ENCODE results near the gene RRP9.

Gene RRP9

GRCh38 chr3:51954713-51955112 is 13.0 kb upstream of the RRP9 start:
- H3K4me1 ChIP-seq (ENCODE audit: low read depth, poor library complexity, severe bottlenecking) = no peaks in the 10 kb centered on the region
- H3K27ac ChIP-seq = no peak overlapping the region
- no peak overlapping the region for H3K4me2 ChIP-seq
- no peak overlapping the region for H3K4me3 ChIP-seq (IDR thresholded peaks at IDR 0.05; ENCODE audit: insufficient read depth, low read depth, low read length)
- H4K20me1 ChIP-seq (ENCODE audit: insufficient read depth) = no peaks in the 10 kb centered on the region
- no peak for TF ChIP-seq CTCF (conservative IDR thresholded peaks at IDR 0.05; ENCODE audit: low read depth, low read length)
- no peaks in the 10 kb centered on the region for H3K36me3 ChIP-seq (ENCODE audit: insufficient read depth)
- no peaks in the 10 kb centered on the region for H3K79me2 ChIP-seq (ENCODE audit: insufficient read depth, low read depth)
- no peak overlapping the region for H3K9ac ChIP-seq
- H2AFZ ChIP-seq (ENCODE audit: low read depth) = no peak overlapping the region
- no peaks in the 10 kb centered on the region; the same call in 1 of the 2 replicates for H3K27me3 ChIP-seq (ENCODE audit: insufficient read depth, low read depth)

GRCh38 chr3:51954105-51954504 is 12.4 kb upstream of the RRP9 start:
- no peaks in the 10 kb centered on the region for H4K20me1 ChIP-seq (ENCODE audit: insufficient read depth)
- H3K36me3 ChIP-seq (ENCODE audit: insufficient read depth) = no peaks in the 10 kb centered on the region
- TF ChIP-seq CTCF (conservative IDR thresholded peaks at IDR 0.05; ENCODE audit: low read depth, low read length) = no peak
- H3K79me2 ChIP-seq (ENCODE audit: insufficient read depth, low read depth) = no peaks in the 10 kb centered on the region
- H2AFZ ChIP-seq (ENCODE audit: low read depth) = no peak overlapping the region
- H3K9ac ChIP-seq = no peak overlapping the region
- no peak overlapping the region for H3K27ac ChIP-seq
- no peaks in the 10 kb centered on the region; the same call in 1 of the 2 replicates for H3K27me3 ChIP-seq (ENCODE audit: insufficient read depth, low read depth)
- H3K4me3 ChIP-seq (IDR thresholded peaks at IDR 0.05; ENCODE audit: insufficient read depth, low read depth, low read length) = no peak overlapping the region
- H3K4me2 ChIP-seq = no peak overlapping the region
- H3K4me1 ChIP-seq (ENCODE audit: low read depth, poor library complexity, severe bottlenecking) = no peaks in the 10 kb centered on the region

GRCh38 chr3:51953445-51953844 is 11.7 kb upstream of the RRP9 start:
- no peak for TF ChIP-seq CTCF (conservative IDR thresholded peaks at IDR 0.05; ENCODE audit: low read depth, low read length)
- H3K4me2 ChIP-seq = no peak overlapping the region
- H2AFZ ChIP-seq (ENCODE audit: low read depth) = no peak overlapping the region
- no peaks in the 10 kb centered on the region for H3K4me1 ChIP-seq (ENCODE audit: low read depth, poor library complexity, severe bottlenecking)
- H3K79me2 ChIP-seq (ENCODE audit: insufficient read depth, low read depth) = no peaks in the 10 kb centered on the region
- H3K9ac ChIP-seq = no peak overlapping the region
- no peaks in the 10 kb centered on the region for H4K20me1 ChIP-seq (ENCODE audit: insufficient read depth)
- no peak overlapping the region for H3K4me3 ChIP-seq (IDR thresholded peaks at IDR 0.05; ENCODE audit: insufficient read depth, low read depth, low read length)
- no peak overlapping the region for H3K27ac ChIP-seq
- no peaks in the 10 kb centered on the region for H3K36me3 ChIP-seq (ENCODE audit: insufficient read depth)
- H3K27me3 ChIP-seq (ENCODE audit: insufficient read depth, low read depth) = no peaks in the 10 kb centered on the region; the same call in 1 of the 2 replicates

GRCh38 chr3:51950899-51951298 is 9.2 kb upstream of the RRP9 start:
- Histone ChIP-seq H3K9ac (no peak overlapping the region), H3K4me1 (ENCODE audit: low read depth, poor library complexity, severe bottlenecking) (no peaks in the 10 kb centered on the region)

More at GRCh38 chr3:51950899-51951298, 9.2 kb upstream of the RRP9 start:
- no peak overlapping the region for H2AFZ ChIP-seq (ENCODE audit: low read depth)
- H3K27ac ChIP-seq = no peak overlapping the region
- H3K4me2 ChIP-seq = no peak overlapping the region
- no peak for TF ChIP-seq CTCF (conservative IDR thresholded peaks at IDR 0.05; ENCODE audit: low read depth, low read length)
- H3K36me3 ChIP-seq (ENCODE audit: insufficient read depth) = no peaks in the 10 kb centered on the region
- H3K4me3 ChIP-seq (IDR thresholded peaks at IDR 0.05; ENCODE audit: insufficient read depth, low read depth, low read length) = no peak overlapping the region
- no peaks in the 10 kb centered on the region for H4K20me1 ChIP-seq (ENCODE audit: insufficient read depth)
- no peaks in the 10 kb centered on the region; the same call in 1 of the 2 replicates for H3K27me3 ChIP-seq (ENCODE audit: insufficient read depth, low read depth)
- H3K79me2 ChIP-seq (ENCODE audit: insufficient read depth, low read depth) = no peaks in the 10 kb centered on the region

Data from KMS-11 (cell line).